GM23338 (cell line): ENCODE results near the gene OBSCN. TPM values are rescaled to one million over a fixed set of nuclear protein-coding genes. Genes with fewer than 3 reads are reported as not detected.

Experiments
- EZH2 ChIP-seq: fragments of 200-600 bp; sonication (generic); IDR thresholded peaks from one replicate; pipeline ENCODE4 v1.8.0; 2017; ENCODE audit warnings: antibody characterized with exemption, mild to moderate bottlenecking, low read depth; ENCODE audit not compliant: unreplicated experiment
- JUNB ChIP-seq: IDR thresholded peaks from one replicate; pipeline ENCODE4 v1.6.1; 2016; ENCODE audit warnings: antibody characterized with exemption; ENCODE audit not compliant: unreplicated experiment
- NANOG ChIP-seq: IDR thresholded peaks from 2 replicates; pipeline ENCODE4 v1.6.1; 2016; ENCODE audit warnings: antibody characterized with exemption, borderline replicate concordance
- REST ChIP-seq: IDR thresholded peaks from one replicate; pipeline ENCODE4 v1.6.1; 2018; ENCODE audit warnings: antibody characterized with exemption; ENCODE audit not compliant: unreplicated experiment
- STAT1 ChIP-seq: IDR thresholded peaks from one replicate; pipeline ENCODE4 v1.6.1; 2016; ENCODE audit warnings: antibody characterized with exemption; ENCODE audit not compliant: unreplicated experiment
- polyA plus RNA-seq: library from polyadenylated mRNA; unstranded; fragments of >200 nt; fragmentation: Nextera tagmentation; extraction: Ambion mirVana; gene quantifications from 2 replicates; pipeline ENCODE4 v1.2.1, GENCODE V29; 2016
- total RNA-seq: library from RNA; depleted of rRNA; stranded (reverse); fragments of >200 nt; shearing (Covaris generic); gene quantifications from 2 replicates; pipeline ENCODE4 v1.2.3, GENCODE V29; 2014
- TF ChIP-seq, protein P1 (sequence below): fragments of 250-450 bp; sonication (Bioruptor Pico); IDR thresholded peaks from 2 replicates; pipeline ENCODE4 v1.5.0; 2020; ENCODE audit warnings: mild to moderate bottlenecking, moderate library complexity

The OBSCN gene
- total and polyA plus RNA-seq, 2 experiments from 2014 or later, result 8.4 to 38.5 TPM

GRCh38 chr1:228353601-228354371 is 145.9 kb downstream of the OBSCN start (continued):
- no peak for TF ChIP-seq REST
- no peak for TF ChIP-seq STAT1
- no peak for TF ChIP-seq EZH2
- TF ChIP-seq, protein P1, sequence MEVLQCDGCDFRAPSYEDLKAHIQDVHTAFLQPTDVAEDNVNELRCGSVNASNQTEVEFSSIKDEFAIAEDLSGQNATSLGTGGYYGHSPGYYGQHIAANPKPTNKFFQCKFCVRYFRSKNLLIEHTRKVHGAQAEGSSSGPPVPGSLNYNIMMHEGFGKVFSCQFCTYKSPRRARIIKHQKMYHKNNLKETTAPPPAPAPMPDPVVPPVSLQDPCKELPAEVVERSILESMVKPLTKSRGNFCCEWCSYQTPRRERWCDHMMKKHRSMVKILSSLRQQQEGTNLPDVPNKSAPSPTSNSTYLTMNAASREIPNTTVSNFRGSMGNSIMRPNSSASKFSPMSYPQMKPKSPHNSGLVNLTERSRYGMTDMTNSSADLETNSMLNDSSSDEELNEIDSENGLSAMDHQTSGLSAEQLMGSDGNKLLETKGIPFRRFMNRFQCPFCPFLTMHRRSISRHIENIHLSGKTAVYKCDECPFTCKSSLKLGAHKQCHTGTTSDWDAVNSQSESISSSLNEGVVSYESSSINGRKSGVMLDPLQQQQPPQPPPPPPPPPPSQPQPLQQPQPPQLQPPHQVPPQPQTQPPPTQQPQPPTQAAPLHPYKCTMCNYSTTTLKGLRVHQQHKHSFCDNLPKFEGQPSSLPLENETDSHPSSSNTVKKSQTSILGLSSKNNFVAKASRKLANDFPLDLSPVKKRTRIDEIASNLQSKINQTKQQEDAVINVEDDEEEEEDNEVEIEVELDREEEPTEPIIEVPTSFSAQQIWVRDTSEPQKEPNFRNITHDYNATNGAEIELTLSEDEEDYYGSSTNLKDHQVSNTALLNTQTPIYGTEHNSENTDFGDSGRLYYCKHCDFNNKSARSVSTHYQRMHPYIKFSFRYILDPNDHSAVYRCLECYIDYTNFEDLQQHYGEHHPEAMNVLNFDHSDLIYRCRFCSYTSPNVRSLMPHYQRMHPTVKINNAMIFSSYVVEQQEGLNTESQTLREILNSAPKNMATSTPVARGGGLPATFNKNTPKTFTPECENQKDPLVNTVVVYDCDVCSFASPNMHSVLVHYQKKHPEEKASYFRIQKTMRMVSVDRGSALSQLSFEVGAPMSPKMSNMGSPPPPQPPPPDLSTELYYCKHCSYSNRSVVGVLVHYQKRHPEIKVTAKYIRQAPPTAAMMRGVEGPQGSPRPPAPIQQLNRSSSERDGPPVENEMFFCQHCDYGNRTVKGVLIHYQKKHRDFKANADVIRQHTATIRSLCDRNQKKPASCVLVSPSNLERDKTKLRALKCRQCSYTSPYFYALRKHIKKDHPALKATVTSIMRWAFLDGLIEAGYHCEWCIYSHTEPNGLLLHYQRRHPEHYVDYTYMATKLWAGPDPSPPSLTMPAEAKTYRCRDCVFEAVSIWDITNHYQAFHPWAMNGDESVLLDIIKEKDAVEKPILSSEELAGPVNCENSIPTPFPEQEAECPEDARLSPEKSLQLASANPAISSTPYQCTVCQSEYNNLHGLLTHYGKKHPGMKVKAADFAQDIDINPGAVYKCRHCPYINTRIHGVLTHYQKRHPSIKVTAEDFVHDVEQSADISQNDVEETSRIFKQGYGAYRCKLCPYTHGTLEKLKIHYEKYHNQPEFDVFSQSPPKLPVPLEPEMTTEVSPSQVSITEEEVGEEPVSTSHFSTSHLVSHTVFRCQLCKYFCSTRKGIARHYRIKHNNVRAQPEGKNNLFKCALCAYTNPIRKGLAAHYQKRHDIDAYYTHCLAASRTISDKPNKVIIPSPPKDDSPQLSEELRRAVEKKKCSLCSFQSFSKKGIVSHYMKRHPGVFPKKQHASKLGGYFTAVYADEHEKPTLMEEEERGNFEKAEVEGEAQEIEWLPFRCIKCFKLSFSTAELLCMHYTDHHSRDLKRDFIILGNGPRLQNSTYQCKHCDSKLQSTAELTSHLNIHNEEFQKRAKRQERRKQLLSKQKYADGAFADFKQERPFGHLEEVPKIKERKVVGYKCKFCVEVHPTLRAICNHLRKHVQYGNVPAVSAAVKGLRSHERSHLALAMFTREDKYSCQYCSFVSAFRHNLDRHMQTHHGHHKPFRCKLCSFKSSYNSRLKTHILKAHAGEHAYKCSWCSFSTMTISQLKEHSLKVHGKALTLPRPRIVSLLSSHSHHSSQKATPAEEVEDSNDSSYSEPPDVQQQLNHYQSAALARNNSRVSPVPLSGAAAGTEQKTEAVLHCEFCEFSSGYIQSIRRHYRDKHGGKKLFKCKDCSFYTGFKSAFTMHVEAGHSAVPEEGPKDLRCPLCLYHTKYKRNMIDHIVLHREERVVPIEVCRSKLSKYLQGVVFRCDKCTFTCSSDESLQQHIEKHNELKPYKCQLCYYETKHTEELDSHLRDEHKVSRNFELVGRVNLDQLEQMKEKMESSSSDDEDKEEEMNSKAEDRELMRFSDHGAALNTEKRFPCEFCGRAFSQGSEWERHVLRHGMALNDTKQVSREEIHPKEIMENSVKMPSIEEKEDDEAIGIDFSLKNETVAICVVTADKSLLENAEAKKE, result no peak
- no peak for TF ChIP-seq JUNB
- no peak for TF ChIP-seq NANOG
